Measurements from ENCODE around the gene BEND7. TPM values are rescaled to one million over a fixed set of nuclear protein-coding genes. Genes with fewer than 3 reads are reported as not detected.

Gene BEND7, protein sequence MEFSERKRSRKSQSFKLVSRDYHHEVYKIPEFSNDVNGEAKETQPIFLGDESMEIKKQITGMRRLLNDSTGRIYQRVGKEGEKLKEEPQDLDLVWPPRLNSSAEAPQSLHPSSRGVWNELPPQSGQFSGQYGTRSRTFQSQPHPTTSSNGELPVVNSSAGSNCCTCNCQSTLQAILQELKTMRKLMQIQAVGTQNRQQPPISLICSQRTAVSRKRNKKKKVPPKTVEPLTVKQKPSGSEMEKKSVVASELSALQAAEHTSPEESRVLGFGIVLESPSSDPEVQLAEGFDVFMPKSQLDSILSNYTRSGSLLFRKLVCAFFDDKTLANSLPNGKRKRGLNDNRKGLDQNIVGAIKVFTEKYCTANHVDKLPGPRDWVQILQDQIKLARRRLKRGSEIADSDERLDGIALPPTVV
- total RNA-seq = 0.63 and 0.69 TPM in 2 replicates

DNA sequence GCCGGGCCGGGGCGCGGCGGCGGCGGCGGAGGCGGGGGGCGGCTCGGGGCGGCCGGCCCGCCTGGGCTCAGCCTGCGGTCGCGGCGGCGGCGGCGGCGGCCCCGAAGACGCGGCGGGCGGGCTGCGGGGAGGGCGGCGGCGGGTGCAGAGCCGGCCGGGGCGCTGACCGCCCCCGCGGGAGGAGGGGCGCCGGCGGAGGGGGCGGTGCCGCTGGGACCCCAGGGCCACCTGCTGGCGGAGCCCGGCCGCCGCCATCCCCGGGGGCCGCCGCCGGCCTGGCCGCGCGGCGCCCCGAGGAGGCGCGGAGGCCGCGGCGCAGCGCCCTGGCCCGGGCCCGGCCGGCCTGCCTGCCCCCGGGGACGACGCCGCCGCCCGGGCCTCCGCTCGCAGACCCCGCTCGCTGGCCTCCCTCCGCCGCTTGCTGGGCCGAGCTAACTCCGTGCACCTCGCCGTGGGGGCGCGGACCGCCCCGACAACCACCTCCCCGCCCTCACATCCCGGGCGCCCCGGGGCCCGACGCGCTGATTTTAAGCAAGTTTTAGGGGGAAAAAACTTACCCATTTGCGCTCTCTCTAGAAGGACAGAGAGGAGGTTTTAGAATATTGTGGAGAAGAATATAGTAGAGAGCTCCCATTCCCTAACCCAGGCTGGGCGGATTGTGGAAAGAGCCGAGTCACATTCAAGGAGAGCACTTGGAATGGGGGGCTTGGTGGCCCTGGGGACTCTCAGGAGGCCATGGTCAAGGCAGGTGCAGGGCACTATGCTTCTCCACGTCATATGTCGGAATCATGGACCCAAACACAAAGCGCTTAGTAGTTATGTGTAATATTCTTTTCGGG, at the start of gene BEND7:
Gene BEND7, minus strand, starts transcription at position 140 of the 839 bp plus-strand sequence. CDS start 481 bp downstream, outside the sequence.

Other genes with a start within 250 kb of the BEND7 start
- 17.8 and 25.4 TPM in 2 replicates for gene PHYH, start 228.9 kb downstream of the BEND7 start, total RNA-seq
- 22.9 and 28.2 TPM in 2 replicates for gene SEPHS1, start 180.7 kb downstream of the BEND7 start, total RNA-seq
- gene PRPF18, start 58.0 kb upstream of the BEND7 start, total RNA-seq = 31.2 and 31.4 TPM in 2 replicates